ENCODE data around the gene CD68.
A peak's percentile ranks its signal among the peaks of the same experiment; 100 is the strongest.
"Not testable (repeated sequence)": the region's sequence is repeated elsewhere in the genome, so short reads cannot be mapped to it uniquely, and the experiment has no call there.

The CD68 gene

GRCh38 chr17:7613769-7614424, 34.5 kb downstream of the CD68 start:
- peak overlapping the region; percentile 83 for H3K27ac ChIP-seq
- TF ChIP-seq CTCF (conservative IDR thresholded peaks at IDR 0.05), result no peak

GRCh38 chr17:7614425-7615264, 35.2 kb downstream of the CD68 start, which contains the start of gene FXR2:
FXR2 (minus strand) TSS chr17:7614897; CDS start chr17:7614532, 365 bp downstream.
- peak; percentile 58 for TF ChIP-seq CTCF (conservative IDR thresholded peaks at IDR 0.05)
- H3K27ac ChIP-seq, result peak within 1 kb of the TSS; percentile 83

- TF ChIP-seq CTCF (conservative IDR thresholded peaks at IDR 0.05), result no peak
- H3K27ac ChIP-seq, result peak overlapping the region; percentile 83
Observed at GRCh38 chr17:7615265-7615747, 35.9 kb downstream of the CD68 start.

- no peak for TF ChIP-seq CTCF (conservative IDR thresholded peaks at IDR 0.05)
- no peak overlapping the region for H3K27ac ChIP-seq
Observed at GRCh38 chr17:7618608-7619007, 39.2 kb downstream of the CD68 start.

GRCh38 chr17:7620835-7621234, 41.4 kb downstream of the CD68 start:
- no peak overlapping the region for H3K27ac ChIP-seq
- TF ChIP-seq CTCF (conservative IDR thresholded peaks at IDR 0.05), result no peak

- H3K27ac ChIP-seq, result no peak overlapping the region
- TF ChIP-seq CTCF (conservative IDR thresholded peaks at IDR 0.05), result no peak
Observed at GRCh38 chr17:7623661-7624060, 44.2 kb downstream of the CD68 start.

GRCh38 chr17:7625749-7626148, 46.3 kb downstream of the CD68 start:
- H3K27ac ChIP-seq, result not testable (repeated sequence)
